HEK293 (cell line): ENCODE results near the gene NKX6-1.

Source experiments
- CTCF ChIA-PET: fragments of 350-600 bp; formaldehyde crosslinking; extraction: SDS; loops from one replicate; lab custom pipeline; 2021; ENCODE audit warnings: antibody characterized with exemption; lab: Yijun Ruan, JAX
- POLR2A ChIA-PET: fragments of 300-600 bp; formaldehyde crosslinking; extraction: SDS; loops from one replicate; lab custom pipeline; 2020; ENCODE audit warnings: antibody characterized with exemption, inconsistent platforms; lab: Yijun Ruan, JAX
- H3K27ac ChIP-seq: fragments of 200-500 bp; sonication (Bioruptor generic); 2 replicates; pipeline ENCODE4 v1.5.1; 2014; ENCODE audit warnings: low read depth, low read length, control low read depth, inconsistent platforms; ENCODE audit errors: extremely low read depth
- H3K36me3 ChIP-seq, 2 experiments: fragments of 200-500 bp in 1 of 2; sonication (Bioruptor generic) in 1 of 2; 1 replicate in 1 of 2; 2 replicates in 1 of 2; pipeline ENCODE4 v1.5.1; 2014 to 2017; ENCODE audit warnings: inconsistent platforms in 2 of 2, low read length in 2 of 2; ENCODE audit not compliant: control insufficient read depth in 2 of 2, insufficient read depth in 1 of 2
- H3K4me1 ChIP-seq: fragments of 200-500 bp; sonication (Bioruptor generic); 2 replicates; pipeline ENCODE4 v1.5.1; 2014; ENCODE audit warnings: mild to moderate bottlenecking, low read length, inconsistent platforms; ENCODE audit not compliant: control insufficient read depth, insufficient read depth
- H3K4me3 ChIP-seq: 2 replicates; pipeline ENCODE4 v1.5.1; 2011; ENCODE audit warnings: low read depth, mild to moderate bottlenecking, control low read depth, low read length, moderate library complexity
- H3K9me3 ChIP-seq: fragments of 200-500 bp; sonication (Bioruptor generic); 2 replicates; pipeline ENCODE4 v1.5.1; 2014; ENCODE audit warnings: low read depth, low read length, inconsistent platforms; ENCODE audit not compliant: control insufficient read depth, insufficient read depth
- MZF1 ChIP-seq: fragments of 450-650 bp; formaldehyde crosslinking; IDR thresholded peaks from 2 replicates; pipeline ENCODE4 v1.5.1; 2017; ENCODE audit warnings: missing biosample characterization, missing genetic modification characterization, borderline replicate concordance
- SCRT1 ChIP-seq: fragments of 450-650 bp; formaldehyde crosslinking; IDR thresholded peaks from 2 replicates; pipeline ENCODE4 v1.5.1; 2016; ENCODE audit warnings: missing biosample characterization, missing genetic modification characterization, borderline replicate concordance
- SP7 ChIP-seq: fragments of 450-650 bp; formaldehyde crosslinking; IDR thresholded peaks from 2 replicates; pipeline ENCODE4 v1.5.1; 2016; ENCODE audit warnings: missing biosample characterization, missing genetic modification characterization
- ZFP37 ChIP-seq: fragments of 450-650 bp; formaldehyde crosslinking; IDR thresholded peaks from 2 replicates; pipeline ENCODE4 v1.5.1; 2016; ENCODE audit warnings: missing biosample characterization, missing genetic modification characterization
- ZNF169 ChIP-seq: fragments of 450-650 bp; formaldehyde crosslinking; IDR thresholded peaks from 2 replicates; pipeline ENCODE4 v1.5.1; 2016; ENCODE audit warnings: missing biosample characterization, missing genetic modification characterization
- ZNF19 ChIP-seq: fragments of 450-650 bp; formaldehyde crosslinking; IDR thresholded peaks from 2 replicates; pipeline ENCODE4; 2016; ENCODE audit warnings: missing biosample characterization, missing genetic modification characterization, low read depth
- ZNF324 ChIP-seq: fragments of 450-650 bp; formaldehyde crosslinking; IDR thresholded peaks from 2 replicates; pipeline ENCODE4 v1.5.1; 2016; ENCODE audit warnings: missing biosample characterization, missing genetic modification characterization
- ZNF404 ChIP-seq: fragments of 450-650 bp; formaldehyde crosslinking; IDR thresholded peaks from 2 replicates; pipeline ENCODE4 v1.5.1; 2017; ENCODE audit warnings: missing biosample characterization, missing genetic modification characterization
- ZNF416 ChIP-seq: fragments of 450-650 bp; formaldehyde crosslinking; IDR thresholded peaks from 2 replicates; pipeline ENCODE4 v1.5.1; 2016; ENCODE audit warnings: missing biosample characterization, missing genetic modification characterization
- ZNF558 ChIP-seq: fragments of 450-650 bp; formaldehyde crosslinking; IDR thresholded peaks from 2 replicates; pipeline ENCODE4 v1.5.1; 2016; ENCODE audit warnings: missing biosample characterization, missing genetic modification characterization
- ZNF610 ChIP-seq: fragments of 450-650 bp; formaldehyde crosslinking; IDR thresholded peaks from 2 replicates; pipeline ENCODE4 v1.5.1; 2016; ENCODE audit warnings: missing biosample characterization, missing genetic modification characterization, borderline replicate concordance
- ZNF654 ChIP-seq: fragments of 450-650 bp; formaldehyde crosslinking; IDR thresholded peaks from 2 replicates; pipeline ENCODE4 v1.5.1; 2016; ENCODE audit warnings: low read depth, missing biosample characterization, missing genetic modification characterization
- ZNF707 ChIP-seq: fragments of 450-650 bp; formaldehyde crosslinking; IDR thresholded peaks from 2 replicates; pipeline ENCODE4 v1.5.1; 2016; ENCODE audit warnings: missing biosample characterization, missing genetic modification characterization
- ZSCAN16 ChIP-seq: fragments of 450-650 bp; formaldehyde crosslinking; IDR thresholded peaks from 2 replicates; pipeline ENCODE4 v1.5.1; 2016; ENCODE audit warnings: missing biosample characterization, missing genetic modification characterization
- TF ChIP-seq, protein P1 (sequence below): fragments of 450-650 bp; formaldehyde crosslinking; conservative IDR thresholded peaks from 2 replicates; pipeline ENCODE4 v1.5.1; 2016; ENCODE audit warnings: low read depth, missing biosample characterization, missing genetic modification characterization
- TF ChIP-seq, protein P2 (sequence below): fragments of 450-650 bp; formaldehyde crosslinking; IDR thresholded peaks from 2 replicates; pipeline ENCODE4 v1.5.1; 2017; ENCODE audit warnings: missing biosample characterization, missing genetic modification characterization
- TF ChIP-seq, protein P3 (sequence below): fragments of 450-650 bp; formaldehyde crosslinking; IDR thresholded peaks from 2 replicates; pipeline ENCODE4 v1.5.1; 2016; ENCODE audit warnings: missing biosample characterization, missing genetic modification characterization
- TF ChIP-seq, protein P4 (sequence below): fragments of 450-650 bp; formaldehyde crosslinking; IDR thresholded peaks from 2 replicates; pipeline ENCODE4; 2016; ENCODE audit warnings: missing biosample characterization, missing genetic modification characterization

Gene NKX6-1

DNA sequence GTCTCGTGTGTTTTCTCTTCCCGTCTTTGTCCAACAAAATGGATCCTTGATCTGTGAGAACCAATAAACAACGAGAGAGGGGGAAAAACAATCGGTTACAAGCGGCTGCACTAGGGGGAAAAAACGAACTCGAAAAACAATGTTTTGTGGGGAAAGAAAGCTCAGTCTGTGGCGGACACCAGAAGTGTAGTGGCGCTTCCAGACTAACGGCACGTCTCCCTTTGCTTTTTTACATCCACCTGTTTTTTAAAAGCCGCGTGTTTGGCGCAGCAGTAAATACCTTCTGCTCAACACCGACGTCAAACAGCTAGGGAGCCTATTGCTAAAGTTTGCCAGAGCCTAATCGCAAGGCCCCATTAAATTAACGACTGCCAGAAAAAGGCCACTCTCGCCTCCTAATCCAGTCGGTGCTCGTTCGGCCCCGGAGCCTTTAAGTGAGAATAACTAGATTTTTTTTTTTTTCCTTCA is 3.3 kb downstream of the NKX6-1 start:
- CTCF ChIA-PET: no interaction called here
- Histone ChIP-seq H3K4me3 (no peak overlapping the region), H3K4me1 (no peaks in the 10 kb centered on the region), H3K9me3 (no peaks in the 10 kb centered on the region)
- POLR2A ChIA-PET: no interaction called here
- TF ChIP-seq, protein P1, sequence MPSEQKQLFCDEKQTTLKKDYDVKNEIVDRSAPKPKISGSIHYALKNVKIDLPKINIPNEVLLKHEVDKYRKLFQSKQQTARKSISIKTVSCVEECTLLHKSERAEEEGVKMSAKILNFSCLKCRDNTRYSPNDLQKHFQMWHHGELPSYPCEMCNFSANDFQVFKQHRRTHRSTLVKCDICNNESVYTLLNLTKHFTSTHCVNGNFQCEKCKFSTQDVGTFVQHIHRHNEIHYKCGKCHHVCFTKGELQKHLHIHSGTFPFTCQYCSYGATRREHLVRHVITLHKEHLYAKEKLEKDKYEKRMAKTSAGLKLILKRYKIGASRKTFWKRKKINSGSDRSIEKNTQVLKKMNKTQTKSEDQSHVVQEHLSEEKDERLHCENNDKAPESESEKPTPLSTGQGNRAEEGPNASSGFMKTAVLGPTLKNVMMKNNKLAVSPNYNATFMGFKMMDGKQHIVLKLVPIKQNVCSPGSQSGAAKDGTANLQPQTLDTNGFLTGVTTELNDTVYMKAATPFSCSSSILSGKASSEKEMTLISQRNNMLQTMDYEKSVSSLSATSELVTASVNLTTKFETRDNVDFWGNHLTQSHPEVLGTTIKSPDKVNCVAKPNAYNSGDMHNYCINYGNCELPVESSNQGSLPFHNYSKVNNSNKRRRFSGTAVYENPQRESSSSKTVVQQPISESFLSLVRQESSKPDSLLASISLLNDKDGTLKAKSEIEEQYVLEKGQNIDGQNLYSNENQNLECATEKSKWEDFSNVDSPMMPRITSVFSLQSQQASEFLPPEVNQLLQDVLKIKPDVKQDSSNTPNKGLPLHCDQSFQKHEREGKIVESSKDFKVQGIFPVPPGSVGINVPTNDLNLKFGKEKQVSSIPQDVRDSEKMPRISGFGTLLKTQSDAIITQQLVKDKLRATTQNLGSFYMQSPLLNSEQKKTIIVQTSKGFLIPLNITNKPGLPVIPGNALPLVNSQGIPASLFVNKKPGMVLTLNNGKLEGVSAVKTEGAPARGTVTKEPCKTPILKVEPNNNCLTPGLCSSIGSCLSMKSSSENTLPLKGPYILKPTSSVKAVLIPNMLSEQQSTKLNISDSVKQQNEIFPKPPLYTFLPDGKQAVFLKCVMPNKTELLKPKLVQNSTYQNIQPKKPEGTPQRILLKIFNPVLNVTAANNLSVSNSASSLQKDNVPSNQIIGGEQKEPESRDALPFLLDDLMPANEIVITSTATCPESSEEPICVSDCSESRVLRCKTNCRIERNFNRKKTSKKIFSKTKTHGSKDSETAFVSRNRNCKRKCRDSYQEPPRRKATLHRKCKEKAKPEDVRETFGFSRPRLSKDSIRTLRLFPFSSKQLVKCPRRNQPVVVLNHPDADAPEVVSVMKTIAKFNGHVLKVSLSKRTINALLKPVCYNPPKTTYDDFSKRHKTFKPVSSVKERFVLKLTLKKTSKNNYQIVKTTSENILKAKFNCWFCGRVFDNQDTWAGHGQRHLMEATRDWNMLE: no peak
- TF ChIP-seq ZNF416 (tag by site-specific recombination): no peak
- no peak for TF ChIP-seq ZFP37 (tag by site-specific recombination)
- no peak for TF ChIP-seq SCRT1 (tag by site-specific recombination)
- no peak for TF ChIP-seq MZF1 (tag by site-specific recombination)
- TF ChIP-seq, protein P2, sequence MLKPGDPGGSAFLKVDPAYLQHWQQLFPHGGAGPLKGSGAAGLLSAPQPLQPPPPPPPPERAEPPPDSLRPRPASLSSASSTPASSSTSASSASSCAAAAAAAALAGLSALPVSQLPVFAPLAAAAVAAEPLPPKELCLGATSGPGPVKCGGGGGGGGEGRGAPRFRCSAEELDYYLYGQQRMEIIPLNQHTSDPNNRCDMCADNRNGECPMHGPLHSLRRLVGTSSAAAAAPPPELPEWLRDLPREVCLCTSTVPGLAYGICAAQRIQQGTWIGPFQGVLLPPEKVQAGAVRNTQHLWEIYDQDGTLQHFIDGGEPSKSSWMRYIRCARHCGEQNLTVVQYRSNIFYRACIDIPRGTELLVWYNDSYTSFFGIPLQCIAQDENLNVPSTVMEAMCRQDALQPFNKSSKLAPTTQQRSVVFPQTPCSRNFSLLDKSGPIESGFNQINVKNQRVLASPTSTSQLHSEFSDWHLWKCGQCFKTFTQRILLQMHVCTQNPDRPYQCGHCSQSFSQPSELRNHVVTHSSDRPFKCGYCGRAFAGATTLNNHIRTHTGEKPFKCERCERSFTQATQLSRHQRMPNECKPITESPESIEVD: no peak
- TF ChIP-seq ZNF19: no peak
- no peak for TF ChIP-seq ZSCAN16 (tag by site-specific recombination)
- TF ChIP-seq SP7: no peak
- TF ChIP-seq ZNF404 (tag by site-specific recombination): no peak
- TF ChIP-seq ZNF707 (tag by site-specific recombination): no peak
- TF ChIP-seq, protein P3, sequence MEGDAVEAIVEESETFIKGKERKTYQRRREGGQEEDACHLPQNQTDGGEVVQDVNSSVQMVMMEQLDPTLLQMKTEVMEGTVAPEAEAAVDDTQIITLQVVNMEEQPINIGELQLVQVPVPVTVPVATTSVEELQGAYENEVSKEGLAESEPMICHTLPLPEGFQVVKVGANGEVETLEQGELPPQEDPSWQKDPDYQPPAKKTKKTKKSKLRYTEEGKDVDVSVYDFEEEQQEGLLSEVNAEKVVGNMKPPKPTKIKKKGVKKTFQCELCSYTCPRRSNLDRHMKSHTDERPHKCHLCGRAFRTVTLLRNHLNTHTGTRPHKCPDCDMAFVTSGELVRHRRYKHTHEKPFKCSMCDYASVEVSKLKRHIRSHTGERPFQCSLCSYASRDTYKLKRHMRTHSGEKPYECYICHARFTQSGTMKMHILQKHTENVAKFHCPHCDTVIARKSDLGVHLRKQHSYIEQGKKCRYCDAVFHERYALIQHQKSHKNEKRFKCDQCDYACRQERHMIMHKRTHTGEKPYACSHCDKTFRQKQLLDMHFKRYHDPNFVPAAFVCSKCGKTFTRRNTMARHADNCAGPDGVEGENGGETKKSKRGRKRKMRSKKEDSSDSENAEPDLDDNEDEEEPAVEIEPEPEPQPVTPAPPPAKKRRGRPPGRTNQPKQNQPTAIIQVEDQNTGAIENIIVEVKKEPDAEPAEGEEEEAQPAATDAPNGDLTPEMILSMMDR (tag by site-specific recombination): no peak
- no peak for TF ChIP-seq ZNF654 (tag by site-specific recombination)
- TF ChIP-seq ZNF558 (tag by site-specific recombination): no peak
- no peak for TF ChIP-seq ZNF610 (tag by site-specific recombination)
- no peak for TF ChIP-seq ZNF169
- TF ChIP-seq ZNF324: no peak
- TF ChIP-seq, protein P4, sequence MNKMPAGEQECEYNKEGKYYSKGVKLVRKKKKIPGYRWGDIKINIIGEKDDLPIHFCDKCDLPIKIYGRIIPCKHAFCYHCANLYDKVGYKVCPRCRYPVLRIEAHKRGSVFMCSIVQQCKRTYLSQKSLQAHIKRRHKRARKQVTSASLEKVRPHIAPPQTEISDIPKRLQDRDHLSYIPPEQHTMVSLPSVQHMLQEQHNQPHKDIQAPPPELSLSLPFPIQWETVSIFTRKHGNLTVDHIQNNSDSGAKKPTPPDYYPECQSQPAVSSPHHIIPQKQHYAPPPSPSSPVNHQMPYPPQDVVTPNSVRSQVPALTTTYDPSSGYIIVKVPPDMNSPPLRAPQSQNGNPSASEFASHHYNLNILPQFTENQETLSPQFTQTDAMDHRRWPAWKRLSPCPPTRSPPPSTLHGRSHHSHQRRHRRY: no peak
- TF ChIP-seq, all 188 proteins: peak for 0
- Histone ChIP-seq H3K36me3 (peaks cover 0 to 42% of the 10 kb centered on the region in 2 experiments; a peak in 2 of 3 replicates), H3K27ac (no peak overlapping the region)
